Heart left ventricle (tissue), 16 donors: ENCODE data around the gene GNS. TPM values are rescaled to one million over a fixed set of nuclear protein-coding genes. Genes with fewer than 3 reads are reported as not detected.

Experiments
- ATAC-seq, 4 donors: fragments of 200-7000 bp; cut with Tn5 transposase; one replicate each; pipeline ENCODE4 v1.9.1; 2020 to 2022; ENCODE audit warnings: moderate library complexity in 4 of 4, mild to moderate bottlenecking in 3 of 4, moderate number of reproducible peaks in 1 of 4
- DNase-seq, 5 donors: peaks; one replicate each; pipeline ENCODE4 v3.0.0-alpha.2; 2020
- H3K27ac ChIP-seq, 12 donors: fragments of 200-600 bp; sonication (generic) in 4 of 12; one replicate each; pipeline versions ENCODE4 v1.5.0 to v1.8.0; 2016 to 2022; ENCODE audit warnings: mild to moderate bottlenecking in 2 of 12
- H3K27me3 ChIP-seq, 9 donors: fragments of 200-600 bp; sonication (generic) in 2 of 9; one replicate each; pipeline versions ENCODE4 v1.5.1 to v1.8.0; 2016 to 2022; ENCODE audit warnings: mild to moderate bottlenecking in 3 of 9
- H3K36me3 ChIP-seq, 9 donors: fragments of 200-600 bp; sonication (generic) in 2 of 9; one replicate each; pipeline versions ENCODE4 v1.5.0 to v1.8.0; 2018 to 2022; ENCODE audit warnings: mild to moderate bottlenecking in 2 of 9
- H3K4me1 ChIP-seq, 12 donors: fragments of 200-600 bp; sonication (generic) in 4 of 12; one replicate each; pipeline versions ENCODE4 v1.5.0 to v1.8.0; 2016 to 2022; ENCODE audit warnings: mild to moderate bottlenecking in 3 of 12
- H3K4me3 ChIP-seq, 12 donors: fragments of 200-600 bp; sonication (generic) in 4 of 12; one replicate each; pipeline versions ENCODE4 v1.5.0 to v1.8.0; 2017 to 2022; ENCODE audit warnings: mild to moderate bottlenecking in 9 of 12, moderate library complexity in 4 of 12
- H3K9me3 ChIP-seq, 12 donors: fragments of 200-600 bp; sonication (generic) in 4 of 12; one replicate each; pipeline versions ENCODE4 v1.5.0 to v1.8.0; 2016 to 2022; ENCODE audit warnings: mild to moderate bottlenecking in 1 of 12
- POLR2A ChIP-seq, 2 donors: fragments of 450-650 bp; IDR thresholded peaks; one replicate each; pipeline ENCODE4 v1.6.1; 2017; ENCODE audit warnings: antibody characterized with exemption in 2 of 2, mild to moderate bottlenecking in 2 of 2, moderate library complexity in 2 of 2
- WGBS, 4 donors: extraction: QIAGEN DNeasy Blood & Tissue Kit in 2 of 4; methylation state at CpG; one replicate each; pipeline versions ENCODE4 v1.1.5 to v1.1.7; 2013 to 2018; 5-methylcytosine and 5-hydroxymethylcytosine counted together
- intact Hi-C, 10 donors: fragments of 100-400 bp; cut with DNase I; formaldehyde crosslinking; loops; one replicate each; pipeline versions ENCODE4 v1.11.1 to v1.14.2; 2022
- polyA plus RNA-seq, 2 donors: library from polyadenylated mRNA; stranded (reverse); fragments of 200-250 nt; gene quantifications; one replicate each; pipeline ENCODE4 v1.2.3, GENCODE V29; 2013
- total RNA-seq, 9 donors: library from RNA; depleted of rRNA in 2 of 9; stranded (reverse); fragments of >200 nt in 2 of 9; fragmentation: NEBNext Ultra II Directional in 3 of 9; extraction: Animal tissue kit (Norgen Biotek cat#: 25700) in 3 of 9; gene quantifications; one replicate each; pipeline versions ENCODE4 v1.1.0 to v1.2.4, GENCODE V29; 2016 to 2023
- TF ChIP-seq, protein P1 (sequence below), 12 donors: fragments of 200-600 bp; sonication (generic) in 4 of 12; IDR thresholded peaks; one replicate each; pipeline versions ENCODE4 v1.5.0 to v1.8.0; 2018 to 2022; ENCODE audit warnings: antibody characterized with exemption in 12 of 12, mild to moderate bottlenecking in 5 of 12
- donor health status: ischemic (EF 13 %, LVEDD 7.1; RV severe dilation, severe dysfunction).
- donor health status: healthy with polysubstance abuse.
- donor health status: DM: no; HTN: yes; CAD: no.
- donor health status: DM: no; HTN: no; CAD: no.
- donor health status: ischemic (EF 25% LVEDD 6.9; RV normal size, moderate dysfunction).
- donor health status: ischemic (EF 25% LVEDD 5.7; RV mildly dilated, moderate dysfunction).
- donor health status: healthy.
- donor health status: DM: yes; HTN: yes; CAD: no.
- donor health status: ischemic (EF 35%, LVEDD 5.7; RV mildly dilated, moderate dysfunction).
- donor health status: nonischemic (EF 11% LVEDD 7.7; RV severe dilation, severe dysfunction).
- donor health status: DM: yes; HTN: yes; CAD: no.
- donor health status: PGD.
- donor health status: ischemic (EF 29% LVEDD 5.4; RV normal size, mild dysfunction).
- donor health status: nonischemic (EF 23%, LVEDD 6.1; RV moderate dilation, normal function).

The GNS gene
- total and polyA plus RNA-seq, 11 donors = 22.0 to 246 (median 115) TPM

DNA sequence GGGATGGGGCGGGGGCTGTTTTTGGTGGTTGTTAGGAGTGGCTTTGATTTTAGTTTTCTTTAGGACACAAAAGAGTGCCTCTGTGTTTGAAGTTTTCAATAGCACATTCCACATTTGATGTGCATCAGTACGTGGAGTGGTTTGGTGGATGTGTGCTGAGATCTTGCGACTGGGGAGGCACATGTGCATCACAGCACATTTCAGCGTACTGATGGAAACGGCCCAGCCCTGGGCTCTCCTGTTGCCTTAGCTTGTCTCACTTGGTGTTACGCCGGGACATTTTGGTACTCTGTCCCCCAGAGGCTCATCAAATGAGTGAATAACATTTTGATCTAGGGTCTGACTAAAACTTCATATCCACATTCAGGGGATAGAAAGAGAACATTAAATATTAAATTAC is 70.5 kb downstream of the GNS start:
- Histone ChIP-seq H3K9me3 (no peaks in the 10 kb centered on the region), H3K27me3 (no peaks in the 10 kb centered on the region), H3K27ac (peak overlapping the region in 7 of 12 donors; percentile 22 to 88 (median 41)), H3K4me1 (peaks cover 0 to 63% (median 25%) of the 10 kb centered on the region in 12 donors), H3K4me3 (no peak overlapping the region), H3K36me3 (peaks cover 0 to 63% (median 38%) of the 10 kb centered on the region in 9 donors)
- intact Hi-C loops = loop anchor here in 2 of 10 donors (2.0 to 5.0 kb wide), 2 partner anchors 71 to 78 kb away; partner anchors contain the start of gene RASSF3 (in 1 of the 2)
- ATAC-seq = peak in 2 of 4 donors; percentile 5 to 21
- TF ChIP-seq, protein P1, sequence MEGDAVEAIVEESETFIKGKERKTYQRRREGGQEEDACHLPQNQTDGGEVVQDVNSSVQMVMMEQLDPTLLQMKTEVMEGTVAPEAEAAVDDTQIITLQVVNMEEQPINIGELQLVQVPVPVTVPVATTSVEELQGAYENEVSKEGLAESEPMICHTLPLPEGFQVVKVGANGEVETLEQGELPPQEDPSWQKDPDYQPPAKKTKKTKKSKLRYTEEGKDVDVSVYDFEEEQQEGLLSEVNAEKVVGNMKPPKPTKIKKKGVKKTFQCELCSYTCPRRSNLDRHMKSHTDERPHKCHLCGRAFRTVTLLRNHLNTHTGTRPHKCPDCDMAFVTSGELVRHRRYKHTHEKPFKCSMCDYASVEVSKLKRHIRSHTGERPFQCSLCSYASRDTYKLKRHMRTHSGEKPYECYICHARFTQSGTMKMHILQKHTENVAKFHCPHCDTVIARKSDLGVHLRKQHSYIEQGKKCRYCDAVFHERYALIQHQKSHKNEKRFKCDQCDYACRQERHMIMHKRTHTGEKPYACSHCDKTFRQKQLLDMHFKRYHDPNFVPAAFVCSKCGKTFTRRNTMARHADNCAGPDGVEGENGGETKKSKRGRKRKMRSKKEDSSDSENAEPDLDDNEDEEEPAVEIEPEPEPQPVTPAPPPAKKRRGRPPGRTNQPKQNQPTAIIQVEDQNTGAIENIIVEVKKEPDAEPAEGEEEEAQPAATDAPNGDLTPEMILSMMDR (IDR thresholded peaks at IDR 0.05) = no peak
- TF ChIP-seq POLR2A (IDR thresholded peaks at IDR 0.05) = no peak
- 50 to 68% (median 59%) methylated on average over 7 of the region's 7 CpGs for WGBS, 4 donors
- no peak for DNase-seq

DNA sequence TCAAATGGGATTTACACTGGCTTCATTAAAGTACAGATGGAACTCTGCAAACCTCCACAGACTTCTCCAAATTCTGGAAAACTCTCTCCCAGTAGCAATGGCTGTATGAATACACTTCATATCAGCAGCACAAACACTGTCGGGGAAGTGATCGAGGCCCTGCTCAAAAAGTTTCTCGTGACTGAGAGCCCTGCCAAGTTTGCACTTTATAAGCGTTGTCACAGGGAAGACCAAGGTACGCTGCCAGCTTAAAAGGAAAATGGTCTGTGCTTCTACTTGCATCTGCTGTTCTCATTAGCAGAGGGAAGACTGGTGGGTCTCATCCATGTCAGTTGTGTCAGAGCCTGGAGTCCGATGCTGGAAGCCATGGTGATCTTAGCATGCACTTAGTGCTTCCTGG is 71.0 kb downstream of the GNS start:
- H3K27ac ChIP-seq = peak overlapping the region in 11 of 12 donors; percentile 22 to 88 (median 48)
- H3K36me3 ChIP-seq = peaks cover 0 to 58% (median 33%) of the 10 kb centered on the region in 9 donors
- H3K9me3 ChIP-seq = no peaks in the 10 kb centered on the region
- 21 to 43% (median 22%) methylated on average over 6 of the region's 6 CpGs for WGBS, 4 donors
- TF ChIP-seq POLR2A (IDR thresholded peaks at IDR 0.05) = no peak
- TF ChIP-seq, protein P1 (IDR thresholded peaks at IDR 0.05) = no peak
- DNase-seq (no peak), ATAC-seq (peak in 3 of 4 donors; percentile 10 to 26 (median 16))
- H3K27me3 ChIP-seq = no peaks in the 10 kb centered on the region
- H3K4me1 ChIP-seq = peaks cover 0 to 66% (median 30%) of the 10 kb centered on the region in 12 donors
- intact Hi-C loops = loop anchor here in 2 of 10 donors (2.0 to 5.0 kb wide), 2 partner anchors 71 to 77 kb away; partner anchors contain the start of gene RASSF3 (in 1 of the 2)
- no peak overlapping the region for H3K4me3 ChIP-seq

DNA sequence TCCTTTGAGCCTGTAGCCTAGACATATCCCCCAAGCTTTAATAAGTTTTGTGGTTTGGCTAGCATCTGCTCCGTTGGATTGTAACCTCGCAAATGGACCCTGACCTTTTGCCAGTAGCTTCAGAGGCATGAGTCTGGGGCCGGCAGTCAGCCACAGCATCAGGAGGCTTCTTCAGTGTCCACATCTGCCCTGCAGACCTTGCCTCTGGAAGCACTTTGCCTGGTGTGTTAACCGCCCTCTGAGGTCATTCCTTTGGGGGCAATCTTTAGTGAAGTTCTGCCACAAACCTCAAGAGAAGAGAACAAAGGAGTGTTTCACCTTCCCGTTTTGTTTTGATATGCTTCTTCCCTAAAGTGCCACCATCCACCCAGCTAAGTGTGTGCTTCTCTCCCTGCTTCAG is 71.4 kb downstream of the GNS start:
- peak overlapping the region in 11 of 12 donors; percentile 22 to 88 (median 48) for H3K27ac ChIP-seq
- intact Hi-C loops = loop anchor here in 2 of 10 donors (2.0 to 5.0 kb wide), 2 partner anchors 71 to 77 kb away; partner anchors contain the start of gene RASSF3 (in 1 of the 2)

DNA sequence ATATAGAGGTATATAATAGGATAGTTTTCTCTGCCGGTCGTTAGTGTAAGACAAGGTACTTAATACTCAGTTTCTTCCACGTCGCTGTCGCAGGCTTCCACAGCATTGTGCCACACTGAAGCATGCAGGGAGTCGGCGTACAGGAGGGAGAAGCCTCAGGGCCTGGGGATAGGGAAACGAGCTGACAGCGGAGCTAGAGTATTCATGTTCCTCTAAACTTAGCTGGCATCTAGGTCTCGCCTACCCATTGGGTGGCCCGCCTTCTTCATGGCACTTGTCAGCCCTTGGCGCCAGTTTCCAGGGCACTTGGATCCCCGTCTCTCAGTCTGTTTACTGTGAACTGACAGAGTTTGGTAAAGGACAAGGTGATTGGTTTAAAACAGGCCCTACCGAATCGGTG is 73.6 kb downstream of the GNS start:
- ATAC-seq (no peak), DNase-seq (no peak)
- H3K36me3 ChIP-seq = peaks cover 0 to 40% (median 22%) of the 10 kb centered on the region in 9 donors
- TF ChIP-seq, protein P1 (IDR thresholded peaks at IDR 0.05) = no peak
- no peak for TF ChIP-seq POLR2A (IDR thresholded peaks at IDR 0.05)
- H3K27me3 ChIP-seq = no peaks in the 10 kb centered on the region
- peak overlapping the region in 4 of 12 donors; percentile 11 to 88 (median 57) for H3K27ac ChIP-seq
- H3K9me3 ChIP-seq = no peaks in the 10 kb centered on the region
- WGBS, 4 donors = 89 to 93% (median 90%) methylated on average over 15 of the region's 15 CpGs
- H3K4me3 ChIP-seq = no peak overlapping the region
- intact Hi-C loops = loop anchor here in 1 of 10 donors (5.0 kb wide), 1 partner anchor 68 kb away; no protein-coding TSS in a partner anchor
- peaks cover 0 to 78% (median 46%) of the 10 kb centered on the region in 12 donors for H3K4me1 ChIP-seq

More for the DNA sequence above, 71.4 kb downstream of the GNS start:
- Histone ChIP-seq H3K9me3 (no peaks in the 10 kb centered on the region), H3K36me3 (peaks cover 0 to 55% (median 31%) of the 10 kb centered on the region in 9 donors), H3K4me3 (no peak overlapping the region), H3K4me1 (peaks cover 0 to 70% (median 34%) of the 10 kb centered on the region in 12 donors), H3K27me3 (no peaks in the 10 kb centered on the region)
- peak in 3 of 4 donors; percentile 8 to 38 (median 11) for ATAC-seq
- no peak for DNase-seq
- TF ChIP-seq POLR2A (IDR thresholded peaks at IDR 0.05) = no peak
- TF ChIP-seq, protein P1 (IDR thresholded peaks at IDR 0.05) = no peak
- WGBS, 4 donors = 25 to 38% (median 35%) methylated on average over 5 of the region's 5 CpGs
